NCI-H524 (cell line): ENCODE data around the gene FGF10.

Experiments
- DNase-seq, 2 experiments: peaks; one replicate each; lab custom pipeline; 2025; lab: John Stamatoyannopoulos, UW

The FGF10 gene

GRCh38 chr5:44389090-44389822 lies at the start of gene FGF10:
TSS of gene FGF10 (minus strand) at chr5:44389420. CDS start at chr5:44388682, 738 bp downstream.
- DNase-seq = peak; percentile 72 to 84

- no peak for DNase-seq
Observed at GRCh38 chr5:44426944-44427343, 37.7 kb upstream of the FGF10 start.

- DNase-seq = no peak
Observed at GRCh38 chr5:44412286-44412685, 23.1 kb upstream of the FGF10 start.

GRCh38 chr5:44402084-44402483 lies 12.9 kb upstream of the FGF10 start:
- DNase-seq = no peak

GRCh38 chr5:44401611-44402010 lies 12.4 kb upstream of the FGF10 start:
- DNase-seq = no peak

GRCh38 chr5:44398382-44398781 lies 9.2 kb upstream of the FGF10 start:
- DNase-seq = no peak

GRCh38 chr5:44396312-44396711 lies 7.1 kb upstream of the FGF10 start:
- no peak for DNase-seq

GRCh38 chr5:44390351-44390750 lies 1.1 kb upstream of the FGF10 start:
- DNase-seq = no peak

GRCh38 chr5:44389823-44390143 lies 563 bp upstream of the FGF10 start:
- no peak for DNase-seq

GRCh38 chr5:44388321-44389089 lies 715 bp downstream of the FGF10 start:
- DNase-seq = peak; percentile 22 to 59

- peak in 1 of 2 experiments; percentile 42 for DNase-seq
Observed at GRCh38 chr5:44387921-44388320, 1.3 kb downstream of the FGF10 start.

- peak in 1 of 2 experiments; percentile 27 for DNase-seq
Observed at GRCh38 chr5:44387406-44387805, 1.8 kb downstream of the FGF10 start.

GRCh38 chr5:44385291-44385900 lies 3.8 kb downstream of the FGF10 start:
- DNase-seq = peak in 1 of 2 experiments; percentile 34

GRCh38 chr5:44384816-44385215 lies 4.4 kb downstream of the FGF10 start:
- DNase-seq = no peak

GRCh38 chr5:44382894-44383293 lies 6.3 kb downstream of the FGF10 start:
- no peak for DNase-seq

- no peak for DNase-seq
Observed at GRCh38 chr5:44377057-44377456, 12.2 kb downstream of the FGF10 start.

- DNase-seq = no peak
Observed at GRCh38 chr5:44372028-44372427, 17.2 kb downstream of the FGF10 start.

- DNase-seq = no peak
Observed at GRCh38 chr5:44367203-44367602, 22.0 kb downstream of the FGF10 start.

GRCh38 chr5:44365345-44365744 lies 23.9 kb downstream of the FGF10 start:
- no peak for DNase-seq

- DNase-seq = no peak
Observed at GRCh38 chr5:44364097-44364496, 25.1 kb downstream of the FGF10 start.

GRCh38 chr5:44361342-44362001 lies 27.7 kb downstream of the FGF10 start:
- no peak for DNase-seq

- no peak for DNase-seq
Observed at GRCh38 chr5:44360919-44361318, 28.3 kb downstream of the FGF10 start.

GRCh38 chr5:44358421-44358820 lies 30.8 kb downstream of the FGF10 start:
- no peak for DNase-seq
